NCI-H226 (cell line): ENCODE results near the gene FABP1.

Source experiments
- DNase-seq: peaks from one replicate; pipeline ENCODE4 v3.0.0-alpha.2; 2015

FABP1 gene

GRCh38 chr2:88077080-88077479, 50.8 kb downstream of the FABP1 start:
- DNase-seq: no peak

DNA sequence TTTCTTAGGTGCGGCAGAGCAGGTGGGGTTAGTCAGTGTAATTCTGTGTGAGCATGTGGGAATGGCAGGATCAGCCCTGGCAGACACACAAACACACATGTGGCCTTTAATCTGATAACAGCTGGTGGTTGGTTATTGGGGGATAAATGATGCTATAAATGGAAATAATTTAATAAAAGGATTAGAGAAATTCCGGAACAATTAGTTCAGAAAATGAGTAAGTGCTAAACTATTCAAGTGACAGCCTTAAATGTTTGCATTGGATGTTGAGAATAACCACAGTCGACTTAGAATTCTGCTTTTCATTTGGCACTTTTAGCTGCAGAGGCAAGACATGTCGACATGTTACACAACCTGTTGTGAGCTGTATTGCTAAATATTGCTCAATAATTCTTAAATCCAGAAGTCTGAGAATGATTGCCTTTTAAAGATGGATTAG, 53.0 kb downstream of the FABP1 start:
- no peak for DNase-seq

GRCh38 chr2:88074150-88074549, 53.7 kb downstream of the FABP1 start:
- DNase-seq: no peak
